OCI-M2 (cell line): ENCODE data around the gene PITPNB.

Experiments
- DNase-seq: peaks from one replicate; lab custom pipeline; 2025; ENCODE audit not compliant: unreplicated experiment; lab: John Stamatoyannopoulos, UW

Gene PITPNB

DNA sequence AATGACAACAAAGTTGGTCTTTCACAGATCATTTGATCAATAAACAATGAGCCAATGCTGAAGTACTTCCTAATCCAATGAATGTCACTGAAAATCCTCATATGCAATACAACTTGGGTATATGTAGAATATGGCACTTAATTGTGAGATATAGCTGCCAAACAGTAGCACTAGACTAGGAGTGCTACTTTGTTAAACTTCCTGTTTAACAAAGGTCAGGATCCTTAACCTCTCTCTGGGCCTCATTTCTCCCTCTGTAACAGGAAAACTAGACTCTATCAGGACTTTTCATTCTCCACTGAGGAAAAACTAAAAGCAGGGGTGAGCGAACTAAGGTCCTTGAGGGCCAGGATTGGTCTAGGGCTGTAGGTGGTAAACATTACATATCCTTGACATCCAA, 56.1 kb downstream of the PITPNB start:
- DNase-seq = no peak

DNA sequence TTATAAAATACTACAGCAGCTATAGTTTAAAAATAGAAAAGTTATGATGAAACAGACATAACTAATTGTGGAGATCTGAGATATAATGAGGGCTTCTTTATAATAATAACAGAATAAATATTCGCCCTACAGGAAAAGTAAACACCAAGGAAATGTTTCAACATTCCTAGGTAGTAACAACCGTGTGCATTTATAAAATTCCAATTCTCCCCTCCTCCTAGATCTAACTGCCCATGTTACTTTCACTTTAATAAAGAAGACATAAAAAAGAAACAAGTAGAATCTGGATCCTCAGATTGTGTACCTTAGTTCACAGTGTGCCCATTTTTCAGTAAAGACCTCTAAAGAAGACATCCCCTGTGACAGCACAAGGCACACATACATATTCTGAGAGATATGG, 59.7 kb downstream of the PITPNB start:
- no peak for DNase-seq

DNA sequence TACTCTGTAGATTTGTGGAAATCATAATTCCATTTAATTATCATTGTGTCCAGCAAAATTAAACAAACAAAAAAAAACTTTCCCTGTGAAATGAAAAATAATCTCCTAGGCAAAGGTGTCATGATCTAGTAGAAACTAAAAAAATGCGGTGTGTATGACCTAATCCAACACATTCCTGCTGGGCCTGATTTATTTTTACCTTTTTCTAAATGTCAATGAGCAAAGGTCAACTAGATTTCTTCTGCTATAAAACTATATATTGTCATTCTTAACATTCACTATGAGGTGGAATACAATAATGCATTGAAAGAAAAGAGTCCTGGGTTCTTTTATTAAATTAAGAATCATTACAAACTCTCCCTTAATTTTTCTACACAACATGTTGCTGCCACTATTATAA, 60.4 kb downstream of the PITPNB start:
- no peak for DNase-seq

DNA sequence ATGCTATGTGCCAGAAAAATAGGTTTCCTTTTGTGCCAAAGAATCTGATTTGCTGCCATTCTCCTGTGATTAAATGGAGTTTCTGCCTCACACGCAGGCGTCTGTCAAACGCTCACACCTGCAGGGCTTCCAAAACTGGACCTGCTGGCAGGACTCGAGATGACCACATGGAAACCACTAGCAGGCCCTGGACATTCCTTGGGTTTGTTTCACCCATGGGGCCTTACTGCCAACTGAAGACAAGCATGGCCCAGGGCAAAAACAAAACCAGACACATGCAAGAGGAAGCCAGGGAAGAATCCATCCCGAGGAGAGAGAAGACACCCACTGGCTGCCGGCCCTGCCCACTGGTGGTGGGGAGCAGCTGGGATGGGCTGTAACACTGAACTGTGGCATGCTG, 61.6 kb downstream of the PITPNB start:
- DNase-seq = no peak

DNA sequence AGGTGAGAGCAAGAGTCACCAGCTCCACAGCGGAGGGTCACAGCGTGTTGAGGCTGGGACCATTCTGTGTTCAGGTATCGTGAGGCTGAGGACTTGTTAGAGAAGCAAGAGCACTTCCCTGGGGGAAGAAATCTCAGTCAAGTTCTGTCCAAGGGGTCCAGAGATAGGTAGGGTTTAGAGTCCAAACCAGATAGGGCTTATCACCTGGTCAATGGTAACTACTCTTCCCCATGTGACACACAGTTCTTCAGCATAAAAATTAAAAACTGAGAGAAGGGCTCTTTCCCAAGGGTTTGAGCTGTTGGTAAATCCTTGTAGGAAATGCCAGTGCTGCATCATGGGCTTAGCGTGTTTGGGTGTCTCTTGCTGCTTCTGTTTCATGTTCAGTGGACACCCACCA, 62.7 kb downstream of the PITPNB start:
- DNase-seq = no peak

DNA sequence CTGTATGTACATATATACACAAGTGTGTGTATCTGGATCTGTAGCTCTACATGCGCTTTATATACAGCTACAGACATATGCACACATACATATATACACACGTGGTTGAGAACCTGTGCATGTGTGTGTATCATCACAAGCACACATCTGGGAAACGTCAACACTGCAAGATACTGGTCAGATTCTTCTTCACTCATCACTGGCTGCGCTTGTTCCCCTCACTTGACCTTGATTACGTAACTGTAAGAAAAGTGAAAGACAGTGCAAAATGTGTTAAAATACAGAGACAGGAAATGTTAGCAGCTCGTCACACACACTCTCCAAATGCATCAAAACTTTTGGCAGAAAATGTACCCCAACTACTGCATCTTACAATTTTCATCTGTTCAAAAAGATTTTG, 65.6 kb downstream of the PITPNB start:
- DNase-seq = no peak

DNA sequence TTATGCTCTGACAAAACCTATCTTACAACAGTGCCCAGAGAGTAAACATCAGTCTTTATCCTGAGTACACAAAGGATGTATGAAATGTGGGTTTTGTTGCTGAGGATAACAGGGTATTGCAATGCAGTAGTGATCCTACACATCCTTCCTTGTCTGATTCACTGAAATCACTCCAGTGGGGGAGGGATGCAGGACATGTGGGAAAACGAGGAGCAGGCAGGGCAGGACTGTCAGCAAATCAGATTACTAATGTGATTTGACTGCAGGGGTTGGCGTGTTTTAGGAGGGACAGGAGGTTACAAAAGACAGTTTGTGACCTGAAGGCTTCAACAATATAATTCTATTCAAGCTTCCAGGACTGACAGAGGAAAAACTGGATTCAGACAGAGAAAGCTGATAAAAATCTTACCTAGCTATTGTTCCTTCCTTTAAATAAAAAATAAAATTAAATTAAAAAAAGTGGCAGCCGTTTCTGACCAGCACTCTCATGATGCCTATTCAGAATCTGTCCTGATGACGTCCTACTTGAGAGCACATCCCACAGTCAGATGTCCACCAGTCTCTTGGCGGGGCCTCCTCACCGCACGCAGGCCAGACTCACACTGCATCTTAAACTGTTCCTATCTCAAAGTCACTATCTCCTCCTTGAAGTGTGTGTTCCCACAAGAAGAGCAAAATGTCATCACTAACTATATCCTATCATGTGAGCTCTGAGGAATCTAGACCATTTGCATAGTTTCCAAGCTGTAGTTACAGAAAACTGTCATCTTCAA, 66.9 kb downstream of the PITPNB start:
- no peak for DNase-seq

DNA sequence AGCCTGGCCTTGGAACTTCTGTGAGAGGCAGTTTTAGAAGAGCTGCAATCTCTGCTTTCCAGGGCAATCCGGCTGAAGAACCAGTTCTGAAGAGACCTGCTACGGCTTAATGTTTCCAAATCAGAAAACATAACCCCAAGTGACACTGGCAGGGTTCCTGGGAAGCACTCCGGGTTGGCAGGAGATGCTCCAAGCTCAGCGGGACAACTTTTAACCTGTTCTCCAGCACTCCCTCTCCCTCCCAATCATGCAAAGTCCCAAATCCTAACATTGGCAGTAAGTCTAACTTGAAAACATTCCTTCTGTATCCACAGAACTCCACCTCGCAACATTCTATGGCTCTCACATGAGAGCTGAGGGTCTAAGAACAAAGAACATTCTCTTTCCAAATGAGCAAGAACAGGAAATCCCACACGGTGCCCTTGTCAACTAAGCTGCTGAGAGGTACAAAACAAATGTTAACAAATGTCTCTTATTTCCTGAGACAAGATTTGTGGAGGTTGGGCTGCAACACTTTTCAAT, 69.0 kb downstream of the PITPNB start:
- no peak for DNase-seq

DNA sequence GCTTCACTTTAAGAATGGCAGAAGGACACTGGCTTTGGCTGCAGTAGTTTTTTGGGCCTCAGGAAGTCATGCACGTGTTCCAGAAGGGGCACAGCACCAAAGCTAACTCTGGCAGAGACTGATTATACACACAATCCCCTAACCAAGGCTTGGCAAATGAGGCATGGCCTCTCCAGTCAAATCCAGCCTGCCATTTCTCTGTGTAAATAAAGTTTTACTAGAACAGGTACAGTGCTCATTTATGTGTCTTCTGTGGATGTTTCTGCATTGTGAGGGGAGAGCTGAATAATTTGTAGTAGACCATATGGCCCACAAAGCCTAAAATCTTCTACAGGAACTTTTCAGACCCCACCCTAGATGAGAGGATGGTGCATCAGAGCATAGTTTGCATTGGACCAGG, 71.1 kb downstream of the PITPNB start:
- no peak for DNase-seq

DNA sequence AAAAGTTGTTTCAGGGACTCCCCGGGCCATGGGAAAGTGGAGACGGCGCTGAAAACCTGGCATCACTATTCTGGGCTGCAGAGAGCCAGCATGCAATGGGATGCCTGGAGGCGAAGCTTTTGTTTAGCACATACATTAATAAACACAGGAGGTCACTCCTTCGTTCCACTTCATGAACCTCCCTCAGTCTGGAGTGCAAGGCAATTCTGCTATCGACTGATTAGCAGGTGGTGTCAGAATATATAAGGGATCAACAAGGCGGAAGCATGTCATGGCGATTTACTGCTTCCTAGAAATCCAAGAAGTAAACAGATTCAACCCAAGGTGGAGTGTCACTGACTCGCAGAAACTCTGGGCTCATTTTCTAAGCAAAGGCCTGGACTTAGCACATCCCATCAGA, 72.1 kb downstream of the PITPNB start:
- no peak for DNase-seq

DNA sequence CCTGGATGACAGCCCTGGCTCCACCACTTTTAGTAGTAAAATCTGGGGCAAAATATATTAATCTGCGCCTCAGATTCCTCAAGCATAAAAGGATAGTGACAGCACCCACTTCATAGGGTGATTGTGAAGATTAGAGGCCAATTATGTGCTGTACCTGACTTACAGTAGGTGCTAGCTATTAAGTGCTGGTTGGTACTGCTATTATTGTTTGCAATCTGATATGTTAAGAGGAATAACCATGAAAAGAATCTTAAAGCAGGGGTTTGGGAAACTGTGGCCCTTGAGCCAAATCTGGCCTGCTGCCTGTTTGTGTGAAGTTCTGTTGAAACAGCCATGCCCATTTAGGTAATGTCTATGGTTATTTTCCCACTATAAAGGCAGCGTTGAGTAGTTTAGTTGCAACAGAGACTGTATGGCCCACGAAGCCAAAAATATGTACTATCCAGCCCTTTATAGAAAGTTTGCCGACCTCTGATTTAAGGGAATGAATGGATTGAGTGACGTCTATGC, 72.8 kb downstream of the PITPNB start:
- no peak for DNase-seq

DNA sequence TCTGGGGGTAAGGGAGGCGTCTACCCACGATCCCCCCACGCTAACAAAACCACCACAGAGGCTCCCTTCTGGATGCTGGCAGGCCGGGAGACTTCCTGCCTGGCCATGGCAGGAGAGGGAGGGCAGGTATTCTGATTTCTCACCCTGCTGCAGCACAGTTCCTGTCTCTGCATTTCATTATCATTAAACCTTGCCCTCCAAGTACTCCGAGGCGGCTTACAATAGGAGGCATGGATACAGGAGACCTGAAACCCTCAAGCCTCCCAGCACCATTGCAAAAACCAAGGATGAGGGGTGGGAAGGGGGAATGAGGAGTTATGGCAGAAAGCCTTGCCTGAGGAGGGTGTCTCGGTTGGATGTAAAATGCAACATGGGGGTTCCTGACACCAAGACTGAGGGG, 73.4 kb downstream of the PITPNB start:
- no peak for DNase-seq

DNA sequence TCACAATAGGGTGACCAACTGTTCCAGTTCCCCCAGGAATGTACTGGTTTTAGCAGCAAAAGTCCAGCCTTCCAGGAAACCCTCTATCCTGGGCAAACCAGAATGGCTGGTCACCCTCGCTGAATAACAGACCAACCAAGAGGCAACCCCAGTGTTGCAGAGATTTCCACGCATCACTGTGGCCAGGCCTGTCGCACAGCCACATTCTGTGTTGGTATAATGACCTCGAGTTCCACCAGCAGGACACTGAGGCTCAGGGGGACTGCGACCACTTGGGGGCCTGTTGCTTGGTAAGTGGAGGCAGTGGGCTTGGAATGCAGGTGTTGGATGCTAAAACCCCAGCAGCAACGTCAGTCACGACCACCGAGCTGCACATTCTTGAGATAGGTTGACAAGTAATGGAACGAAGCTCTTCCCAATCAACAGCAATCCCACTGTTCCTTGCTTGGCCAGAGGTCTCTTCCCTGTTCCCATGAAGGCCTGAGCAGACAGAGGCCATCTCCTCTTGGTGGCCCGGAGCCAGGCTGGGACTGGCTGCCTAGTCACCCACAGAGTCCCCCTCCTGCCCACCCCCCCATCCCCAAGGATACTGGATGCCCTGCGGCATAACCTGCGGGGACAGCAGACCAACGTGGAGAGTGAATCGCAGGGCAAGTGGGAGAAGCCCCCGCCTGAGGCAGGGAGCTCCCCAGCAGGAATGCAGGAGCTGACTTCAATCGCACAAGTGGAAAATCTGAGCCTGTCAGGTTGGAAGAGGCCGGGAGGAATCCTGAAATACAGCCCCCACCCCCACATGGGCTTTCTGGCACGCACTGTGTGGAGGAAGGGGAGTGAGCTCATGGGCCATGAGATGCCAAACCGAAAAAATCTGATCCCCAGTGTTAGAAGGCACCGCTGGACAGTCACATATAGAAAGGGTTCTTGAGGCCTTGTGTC, 74.1 kb downstream of the PITPNB start:
- DNase-seq = no peak

DNA sequence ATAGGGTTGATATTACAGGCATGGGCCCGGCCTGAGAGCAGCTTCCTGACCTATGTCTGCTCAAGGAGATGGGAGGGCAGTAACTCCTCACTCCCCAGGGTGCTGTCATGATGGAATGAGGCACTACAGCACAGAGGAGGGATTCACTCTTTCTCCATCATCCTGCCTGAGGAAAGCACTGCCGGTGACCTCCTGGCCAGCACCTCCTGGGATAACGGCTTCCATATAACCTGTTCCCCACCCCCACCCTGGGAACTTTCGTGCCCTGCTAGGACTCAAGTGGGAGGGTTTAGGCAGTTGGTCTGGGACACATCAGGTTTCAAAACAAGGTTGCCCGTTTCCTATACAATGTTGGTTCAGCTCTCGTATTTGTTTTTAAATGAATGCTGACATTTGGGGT, 74.8 kb downstream of the PITPNB start:
- no peak for DNase-seq

DNA sequence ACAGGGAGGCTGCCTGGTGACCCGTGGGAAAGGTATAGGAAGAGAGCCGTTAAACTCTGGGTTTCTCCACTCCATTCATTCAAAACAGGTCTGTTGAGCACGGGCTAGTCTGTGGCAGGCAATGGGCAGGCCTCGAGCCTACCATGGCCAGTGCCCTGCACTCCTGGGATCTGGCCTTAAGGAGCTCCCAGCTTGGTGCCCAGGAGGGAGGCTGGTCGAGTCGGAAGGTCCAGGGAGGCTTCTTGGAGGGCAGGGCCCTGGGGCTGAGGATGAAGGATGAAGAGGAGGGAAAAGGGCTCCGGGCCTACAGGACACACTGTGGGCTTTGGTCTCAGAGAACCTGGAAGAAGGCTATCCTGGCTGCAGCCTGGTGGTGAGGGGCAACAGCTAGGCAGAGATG, 75.6 kb downstream of the PITPNB start:
- DNase-seq = no peak

DNA sequence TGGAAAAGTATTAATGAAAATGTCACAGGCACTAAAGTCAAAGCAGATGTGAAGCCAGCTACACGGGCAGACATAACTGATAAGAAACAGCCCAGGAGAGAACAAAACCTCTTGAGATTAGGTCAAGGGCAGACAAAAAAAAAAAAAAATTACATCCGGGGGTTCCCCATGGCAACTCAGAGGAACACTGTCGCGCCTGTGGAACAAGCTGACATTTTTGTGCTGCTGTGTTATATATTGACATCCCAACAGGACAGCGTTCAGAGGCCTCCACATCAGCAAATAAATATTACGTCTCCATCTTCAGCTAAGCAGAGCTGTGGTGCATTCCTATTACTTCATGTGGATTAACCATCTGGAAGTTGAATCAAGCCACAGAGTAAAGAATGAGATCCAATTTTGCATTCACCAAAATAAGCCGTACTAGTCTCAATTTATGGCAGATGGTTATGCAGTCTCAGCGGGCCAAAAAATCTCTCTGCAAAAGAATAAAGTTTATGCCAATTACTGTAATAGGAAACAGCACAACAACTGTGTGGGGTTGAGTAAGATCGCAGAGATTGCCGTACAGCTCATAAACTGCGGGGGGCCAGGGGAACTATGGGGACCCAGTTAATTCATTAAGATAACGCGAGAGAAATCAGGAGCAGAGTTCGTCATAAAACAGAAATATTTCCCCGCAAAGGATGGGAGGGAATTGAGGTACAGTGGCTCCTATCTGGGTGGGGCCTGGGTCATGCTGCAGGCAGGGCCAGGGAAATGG, 76.2 kb downstream of the PITPNB start:
- no peak for DNase-seq

DNA sequence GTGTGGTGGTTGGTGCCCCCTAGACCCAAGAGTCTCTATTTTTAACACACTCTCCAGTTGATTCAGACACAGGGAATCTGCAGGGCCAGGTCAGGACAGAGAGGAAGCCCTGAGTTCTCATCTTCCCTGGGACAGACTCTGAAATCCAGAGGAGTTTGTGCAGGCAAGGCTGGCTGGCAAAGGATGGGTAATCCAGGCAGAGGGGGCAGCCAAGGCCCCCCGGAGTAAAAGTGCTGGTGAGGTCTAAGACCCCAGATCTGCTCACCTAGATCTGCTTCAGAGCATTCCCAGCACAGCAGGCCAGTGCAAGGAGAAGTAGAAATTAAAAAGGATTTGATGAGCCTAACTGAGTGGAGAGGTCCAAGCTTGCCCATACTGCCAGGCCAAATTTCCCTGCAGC, 76.9 kb downstream of the PITPNB start:
- DNase-seq = no peak

DNA sequence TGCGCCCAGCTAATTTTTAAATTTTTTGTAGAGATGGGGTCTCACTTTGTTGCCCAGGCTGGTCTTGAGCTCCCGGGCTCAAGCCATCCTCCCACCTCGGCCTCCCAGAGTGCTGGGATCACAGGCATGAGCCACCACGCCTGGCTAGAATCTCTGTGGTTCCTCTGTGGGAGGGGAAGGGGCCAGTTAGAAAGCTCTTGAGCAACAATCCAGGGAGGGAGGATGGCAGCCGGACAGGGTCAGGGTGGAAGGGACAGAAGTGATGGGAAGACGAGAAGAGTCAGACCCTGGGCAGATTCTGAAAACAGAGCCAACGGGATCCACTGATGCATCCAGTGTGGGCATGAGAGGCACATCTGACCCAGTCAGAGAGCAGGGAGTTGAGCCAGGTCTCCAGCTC, 78.6 kb downstream of the PITPNB start:
- DNase-seq = no peak

DNA sequence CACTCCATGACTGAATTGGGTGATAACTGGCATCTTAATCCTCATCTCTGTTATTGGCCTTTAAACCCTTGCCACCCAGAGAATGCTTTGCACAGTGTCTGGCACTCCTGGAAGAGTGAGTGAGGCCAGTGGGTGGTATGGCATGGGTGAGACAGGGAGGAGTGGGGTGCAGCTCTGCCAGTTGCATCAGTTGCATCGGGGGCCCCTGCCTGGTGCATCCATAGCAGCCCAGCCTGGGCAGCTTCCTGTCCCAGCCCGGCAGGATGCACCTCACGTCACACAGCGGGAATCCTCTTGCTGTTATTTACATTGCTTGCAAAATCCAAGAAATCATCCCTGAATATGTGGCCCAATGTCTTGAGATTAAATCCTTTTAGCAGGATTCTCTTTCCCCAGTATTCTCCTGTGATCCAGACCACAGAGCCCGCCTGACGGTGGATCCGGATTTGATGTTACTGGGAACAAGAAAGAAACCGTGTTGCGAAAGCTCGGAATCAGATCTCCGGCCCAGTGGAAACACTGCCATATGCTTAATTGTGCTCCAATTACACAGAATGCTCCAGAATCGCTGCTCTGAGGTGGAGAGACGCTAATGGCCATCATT, 79.9 kb downstream of the PITPNB start:
- DNase-seq = no peak

DNA sequence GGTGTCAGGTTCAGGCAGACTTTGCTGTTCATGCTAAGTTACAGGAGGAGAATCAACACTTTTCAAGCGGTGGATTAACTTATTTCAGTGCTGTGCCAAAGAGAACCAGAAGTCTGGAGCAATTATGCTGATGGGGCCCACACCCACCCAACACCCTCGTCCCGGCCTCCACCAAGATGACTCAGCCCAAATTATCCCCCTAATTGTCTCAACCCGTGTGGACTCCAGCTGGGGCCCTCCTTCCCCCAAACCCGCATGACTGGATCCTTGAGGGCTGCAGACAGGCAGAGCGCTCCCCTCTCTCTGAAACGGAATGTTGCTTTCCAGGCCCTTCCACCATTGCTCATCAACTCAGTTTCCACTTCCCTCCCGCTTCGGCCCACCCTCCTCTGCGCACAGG, 82.9 kb downstream of the PITPNB start:
- no peak for DNase-seq

DNA sequence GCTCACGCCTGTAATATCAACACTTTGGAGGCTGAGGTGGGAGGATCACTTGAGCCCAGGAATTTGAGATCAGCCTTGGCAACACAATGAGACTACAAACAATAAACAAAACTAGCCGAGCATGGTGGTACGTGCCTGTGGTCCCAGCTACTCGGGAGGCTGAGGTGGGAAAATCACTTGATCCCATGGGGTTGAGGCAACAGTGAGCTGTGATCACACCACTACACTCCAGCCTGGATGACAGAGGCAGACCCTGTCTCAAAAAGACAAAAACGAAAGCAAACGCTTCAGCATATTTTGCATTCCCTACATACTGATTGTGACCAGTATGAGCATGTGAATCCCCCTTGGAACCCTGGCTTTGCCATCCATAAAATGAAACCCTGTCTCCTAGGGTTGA, 83.6 kb downstream of the PITPNB start:
- no peak for DNase-seq
